DOHH2 (cell line): Measurements from ENCODE around the gene KIRREL2.

Experiments used
- H3F3A ChIP-seq: fragments of 200-600 bp; sonication (generic), shearing (Covaris generic); 2 replicates; pipeline ENCODE4 v1.6.0; 2016; ENCODE audit warnings: antibody characterized with exemption, mild to moderate bottlenecking; ENCODE audit not compliant: control insufficient read depth, insufficient read depth
- H3K27ac ChIP-seq: fragments of 200-600 bp; sonication (generic); 2 replicates; pipeline ENCODE4 v1.5.1; 2014; ENCODE audit warnings: low read depth, mild to moderate bottlenecking, low read length, moderate library complexity
- H3K27me3 ChIP-seq: fragments of 200-600 bp; sonication (generic); 2 replicates; pipeline ENCODE4 v1.6.1; 2014; ENCODE audit warnings: mild to moderate bottlenecking, low read length, mixed read lengths; ENCODE audit not compliant: control insufficient read depth
- H3K36me3 ChIP-seq: fragments of 200-600 bp; sonication (generic); 2 replicates; pipeline ENCODE4 v1.6.1; 2014; ENCODE audit warnings: mild to moderate bottlenecking, low read length, moderate library complexity, mixed read lengths; ENCODE audit not compliant: control insufficient read depth
- H3K4me1 ChIP-seq: fragments of 200-600 bp; sonication (generic); 2 replicates; pipeline ENCODE4 v1.6.1; 2014; ENCODE audit warnings: mild to moderate bottlenecking, low read length, mixed read lengths; ENCODE audit not compliant: control insufficient read depth
- H3K4me2 ChIP-seq: fragments of 200-600 bp; sonication (generic); 2 replicates; pipeline ENCODE4 v1.6.0; 2014; ENCODE audit warnings: mild to moderate bottlenecking, low read length, moderate library complexity
- H3K4me3 ChIP-seq: fragments of 200-600 bp; sonication (generic); 2 replicates; pipeline ENCODE4 v1.5.1; 2014; ENCODE audit warnings: mild to moderate bottlenecking, low read length, mixed read lengths
- H3K79me2 ChIP-seq: fragments of 200-600 bp; sonication (generic); 2 replicates; pipeline ENCODE4 v1.6.1; 2014; ENCODE audit warnings: mild to moderate bottlenecking, low read length, mixed read lengths; ENCODE audit not compliant: control insufficient read depth
- H3K9me2 ChIP-seq: fragments of 200-600 bp; sonication (generic); replicated peaks from 2 replicates; pipeline ENCODE4 v1.6.1; 2014; ENCODE audit warnings: mild to moderate bottlenecking, low read length, mixed read lengths; ENCODE audit not compliant: control insufficient read depth
- H3K9me3 ChIP-seq: fragments of 200-600 bp; sonication (generic); 2 replicates; pipeline ENCODE4 v1.6.1; 2014; ENCODE audit warnings: antibody characterized with exemption, low read length, mixed read lengths; ENCODE audit not compliant: control insufficient read depth, insufficient read depth
- H4K20me1 ChIP-seq: fragments of 200-600 bp; sonication (generic); 2 replicates; pipeline ENCODE4 v1.6.0; 2014; ENCODE audit warnings: low read depth, mild to moderate bottlenecking, antibody characterized with exemption, low read length, moderate library complexity; ENCODE audit not compliant: control insufficient read depth, insufficient read depth
- CTCF ChIP-seq: fragments of 200-600 bp; sonication (generic); IDR thresholded peaks from one replicate; pipeline ENCODE4 v1.5.1; 2014; ENCODE audit warnings: antibody characterized with exemption, mild to moderate bottlenecking, low read depth, low read length; ENCODE audit not compliant: poor library complexity, severe bottlenecking
- EZH2phosphoT487 ChIP-seq: fragments of 200-600 bp; sonication (generic); IDR thresholded peaks from 2 replicates; pipeline ENCODE4 v1.6.1; 2017; ENCODE audit warnings: borderline replicate concordance, mild to moderate bottlenecking, antibody characterized with exemption, low read length, moderate library complexity, mixed read lengths

Gene KIRREL2

GRCh38 chr19:35856546-35857149 lies at the start of gene KIRREL2:
TSS of gene KIRREL2 (plus strand) at chr19:35856911. CDS start at chr19:35857120, 209 bp downstream.
- Histone ChIP-seq H3K4me1 (peaks cover 20% of the 10 kb centered on the region), H3F3A (no peaks in the 10 kb centered on the region), H4K20me1 (no peaks in the 10 kb centered on the region), H3K9me3 (no peaks in the 10 kb centered on the region), H3K27me3 (peaks cover 11% of the 10 kb centered on the region), H3K9me2 (no peaks in the 10 kb centered on the region), H3K4me2 (peak within 1 kb of the TSS; percentile 82), H3K36me3 (no peaks in the 10 kb centered on the region), H3K79me2 (no peaks in the 10 kb centered on the region), H3K27ac (peak within 1 kb of the TSS; percentile 22; the same call in 1 of the 2 replicates), H3K4me3 (peak within 1 kb of the TSS; percentile 84)
- TF ChIP-seq CTCF (no peak), EZH2phosphoT487 (no peak)

GRCh38 chr19:35807633-35808032 lies 49.1 kb upstream of the KIRREL2 start:
- no peaks in the 10 kb centered on the region for H3K9me2 ChIP-seq
- H4K20me1 ChIP-seq: no peaks in the 10 kb centered on the region
- TF ChIP-seq EZH2phosphoT487 (no peak), CTCF (no peak)
- H3K79me2 ChIP-seq: no peaks in the 10 kb centered on the region
- no peaks in the 10 kb centered on the region for H3K9me3 ChIP-seq
- no peaks in the 10 kb centered on the region for H3K36me3 ChIP-seq
- H3K27me3 ChIP-seq: no peaks in the 10 kb centered on the region
- no peaks in the 10 kb centered on the region for H3F3A ChIP-seq
- H3K4me1 ChIP-seq: 0 out of 2 replicates have a peak, but pooled peaks cover 3% of the 10 kb centered on the region
- no peak overlapping the region for H3K4me2 ChIP-seq
- H3K27ac ChIP-seq: no peak overlapping the region
- no peak overlapping the region for H3K4me3 ChIP-seq

DNA sequence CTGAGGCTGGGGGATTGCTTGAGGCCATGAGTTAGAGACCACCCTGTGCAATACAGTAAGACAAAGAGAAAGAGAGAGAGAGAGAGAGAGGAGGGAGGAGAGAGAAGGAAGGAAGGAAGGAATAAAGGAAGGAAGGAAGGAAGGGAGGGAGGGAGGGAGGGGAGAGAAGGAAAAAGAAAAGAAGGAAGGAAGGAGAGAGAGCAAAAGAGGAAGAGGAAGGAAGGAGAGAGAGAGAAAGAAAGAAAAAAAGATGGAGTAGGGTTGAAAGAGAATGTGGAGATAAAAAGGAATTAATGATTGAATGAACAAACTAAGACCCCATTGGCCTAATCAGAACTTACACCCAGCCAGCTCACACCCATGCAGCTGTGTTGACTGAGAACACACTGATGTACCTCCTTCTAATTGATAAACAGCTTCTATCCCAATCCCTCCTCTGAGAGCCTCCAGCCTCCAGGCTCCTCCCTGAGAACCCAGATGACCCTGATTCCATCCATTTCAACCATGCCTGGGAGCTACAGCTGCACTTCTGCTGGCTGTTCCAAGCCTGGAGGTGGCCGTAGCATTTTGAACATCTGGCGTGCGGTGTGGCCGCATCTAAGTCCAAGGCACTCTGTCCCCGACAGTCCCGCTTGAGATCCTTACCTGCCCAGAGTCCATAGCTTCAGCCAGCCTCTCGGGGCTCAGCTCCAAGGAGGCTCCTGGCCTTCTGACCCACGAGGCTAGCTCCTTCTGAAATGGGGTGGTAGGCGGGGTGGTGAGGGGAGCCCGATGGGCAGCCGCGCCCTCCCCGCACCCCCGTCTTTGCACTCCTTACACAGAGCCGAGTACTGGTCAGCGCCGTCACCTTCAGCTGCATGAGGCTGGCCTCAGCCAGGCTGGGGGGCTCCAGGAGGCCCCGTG lies 45.1 kb upstream of the KIRREL2 start:
- Histone ChIP-seq H3K4me3 (no peak overlapping the region), H3K36me3 (no peaks in the 10 kb centered on the region), H4K20me1 (no peaks in the 10 kb centered on the region), H3K9me3 (no peaks in the 10 kb centered on the region), H3F3A (no peaks in the 10 kb centered on the region), H3K4me2 (no peak overlapping the region), H3K9me2 (no peaks in the 10 kb centered on the region), H3K27me3 (no peaks in the 10 kb centered on the region), H3K27ac (no peak overlapping the region), H3K4me1 (no peaks in the 10 kb centered on the region), H3K79me2 (no peaks in the 10 kb centered on the region)
- no peak for TF ChIP-seq EZH2phosphoT487
- no peak for TF ChIP-seq CTCF
